Measurements from ENCODE around the gene LHX5. TPM values are rescaled to one million over a fixed set of nuclear protein-coding genes. Genes with fewer than 3 reads are reported as not detected.

LHX5 gene
- total RNA-seq, 1 experiment from 2014 or later, result not detected

DNA sequence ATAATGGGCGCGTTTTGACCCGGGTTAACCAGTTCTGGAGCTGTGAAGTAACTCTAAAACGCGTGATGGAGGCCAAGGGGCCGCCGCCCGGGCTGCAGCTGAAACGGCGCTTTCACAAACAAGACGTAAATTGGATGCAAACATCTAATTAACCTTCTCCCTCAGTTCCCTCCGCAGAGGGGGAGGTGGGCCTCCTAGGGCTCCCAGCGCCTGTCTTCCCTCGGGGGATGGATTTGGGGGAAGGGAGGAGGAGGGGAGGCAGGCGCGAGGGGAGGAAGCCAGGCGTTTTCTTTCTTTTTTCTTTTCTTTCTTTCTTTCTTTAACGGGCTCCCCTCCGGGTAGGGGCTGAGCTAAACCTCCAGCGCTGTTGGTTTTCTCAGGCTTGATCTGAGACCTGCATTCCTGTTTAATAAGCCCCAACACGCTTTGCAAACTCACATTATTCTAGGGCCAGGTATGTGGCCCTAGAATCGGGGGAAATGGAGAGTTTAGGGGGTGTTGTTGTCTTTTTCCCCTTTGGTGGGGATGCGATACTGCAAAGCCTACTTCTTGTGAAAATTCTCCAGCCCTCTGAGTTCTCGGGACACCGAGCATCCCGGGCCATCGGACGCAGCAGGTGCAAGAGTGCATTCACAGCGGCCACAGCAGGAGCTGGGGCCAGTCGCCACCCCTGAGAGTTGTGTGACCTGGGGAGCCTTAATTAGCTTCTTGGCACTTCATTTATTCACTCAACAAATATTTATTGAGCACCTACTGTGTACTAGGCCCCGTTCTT is 43.6 kb upstream of the LHX5 start:
- ChIA-PET POLR2A (interaction anchor here (0.6 kb wide), 1 partner anchor 1138 kb away, joined by 3 read pairs; no protein-coding TSS in a partner anchor), CTCF (no interaction called here)
- no peak overlapping the region for H3K4me3 ChIP-seq (ENCODE audit: low read depth in 2 of 2, low read length in 2 of 2)
- peak; percentile 59; the same call in 1 of the 2 replicates for ATAC-seq
- no peak for DNase-seq (ENCODE audit: low read depth, low spot score)
- H3K27ac ChIP-seq (ENCODE audit: low read length), result no peak overlapping the region
- H3K9me3 ChIP-seq (ENCODE audit: control insufficient read depth, insufficient read depth, low read depth, low read length), result no peaks in the 10 kb centered on the region
- H3K36me3 ChIP-seq (ENCODE audit: control insufficient read depth, insufficient read depth, low read length), result no peaks in the 10 kb centered on the region
- no TSS peak for BruUV-seq (replicated peaks)
- peaks cover 2% of the 10 kb centered on the region; the same call in 1 of the 2 replicates for H3K4me1 ChIP-seq (ENCODE audit: control insufficient read depth, insufficient read depth, low read length)
- TF ChIP-seq SIN3A (IDR thresholded peaks at IDR 0.05; ENCODE audit: borderline replicate concordance, insufficient read depth, low read depth, low read length), result no peak
- TF ChIP-seq, protein P1, sequence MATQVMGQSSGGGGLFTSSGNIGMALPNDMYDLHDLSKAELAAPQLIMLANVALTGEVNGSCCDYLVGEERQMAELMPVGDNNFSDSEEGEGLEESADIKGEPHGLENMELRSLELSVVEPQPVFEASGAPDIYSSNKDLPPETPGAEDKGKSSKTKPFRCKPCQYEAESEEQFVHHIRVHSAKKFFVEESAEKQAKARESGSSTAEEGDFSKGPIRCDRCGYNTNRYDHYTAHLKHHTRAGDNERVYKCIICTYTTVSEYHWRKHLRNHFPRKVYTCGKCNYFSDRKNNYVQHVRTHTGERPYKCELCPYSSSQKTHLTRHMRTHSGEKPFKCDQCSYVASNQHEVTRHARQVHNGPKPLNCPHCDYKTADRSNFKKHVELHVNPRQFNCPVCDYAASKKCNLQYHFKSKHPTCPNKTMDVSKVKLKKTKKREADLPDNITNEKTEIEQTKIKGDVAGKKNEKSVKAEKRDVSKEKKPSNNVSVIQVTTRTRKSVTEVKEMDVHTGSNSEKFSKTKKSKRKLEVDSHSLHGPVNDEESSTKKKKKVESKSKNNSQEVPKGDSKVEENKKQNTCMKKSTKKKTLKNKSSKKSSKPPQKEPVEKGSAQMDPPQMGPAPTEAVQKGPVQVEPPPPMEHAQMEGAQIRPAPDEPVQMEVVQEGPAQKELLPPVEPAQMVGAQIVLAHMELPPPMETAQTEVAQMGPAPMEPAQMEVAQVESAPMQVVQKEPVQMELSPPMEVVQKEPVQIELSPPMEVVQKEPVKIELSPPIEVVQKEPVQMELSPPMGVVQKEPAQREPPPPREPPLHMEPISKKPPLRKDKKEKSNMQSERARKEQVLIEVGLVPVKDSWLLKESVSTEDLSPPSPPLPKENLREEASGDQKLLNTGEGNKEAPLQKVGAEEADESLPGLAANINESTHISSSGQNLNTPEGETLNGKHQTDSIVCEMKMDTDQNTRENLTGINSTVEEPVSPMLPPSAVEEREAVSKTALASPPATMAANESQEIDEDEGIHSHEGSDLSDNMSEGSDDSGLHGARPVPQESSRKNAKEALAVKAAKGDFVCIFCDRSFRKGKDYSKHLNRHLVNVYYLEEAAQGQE (IDR thresholded peaks at IDR 0.05; ENCODE audit: insufficient read depth in 1 of 2, low read depth in 2 of 2, low read length in 1 of 2), result no peak
- TF ChIP-seq, protein P2, sequence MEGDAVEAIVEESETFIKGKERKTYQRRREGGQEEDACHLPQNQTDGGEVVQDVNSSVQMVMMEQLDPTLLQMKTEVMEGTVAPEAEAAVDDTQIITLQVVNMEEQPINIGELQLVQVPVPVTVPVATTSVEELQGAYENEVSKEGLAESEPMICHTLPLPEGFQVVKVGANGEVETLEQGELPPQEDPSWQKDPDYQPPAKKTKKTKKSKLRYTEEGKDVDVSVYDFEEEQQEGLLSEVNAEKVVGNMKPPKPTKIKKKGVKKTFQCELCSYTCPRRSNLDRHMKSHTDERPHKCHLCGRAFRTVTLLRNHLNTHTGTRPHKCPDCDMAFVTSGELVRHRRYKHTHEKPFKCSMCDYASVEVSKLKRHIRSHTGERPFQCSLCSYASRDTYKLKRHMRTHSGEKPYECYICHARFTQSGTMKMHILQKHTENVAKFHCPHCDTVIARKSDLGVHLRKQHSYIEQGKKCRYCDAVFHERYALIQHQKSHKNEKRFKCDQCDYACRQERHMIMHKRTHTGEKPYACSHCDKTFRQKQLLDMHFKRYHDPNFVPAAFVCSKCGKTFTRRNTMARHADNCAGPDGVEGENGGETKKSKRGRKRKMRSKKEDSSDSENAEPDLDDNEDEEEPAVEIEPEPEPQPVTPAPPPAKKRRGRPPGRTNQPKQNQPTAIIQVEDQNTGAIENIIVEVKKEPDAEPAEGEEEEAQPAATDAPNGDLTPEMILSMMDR (IDR thresholded peaks at IDR 0.05), result no peak
- TF ChIP-seq POLR2AphosphoS5 (IDR thresholded peaks at IDR 0.05; ENCODE audit: low read depth, low read length), result no peak
- no peak for TF ChIP-seq TCF7L2 (IDR thresholded peaks at IDR 0.05; ENCODE audit: low read depth, low read length)
- peaks cover 22% of the 10 kb centered on the region for H3K27me3 ChIP-seq (ENCODE audit: control insufficient read depth, insufficient read depth, low read length)
- intact Hi-C loops (cut with micrococcal nuclease; ENCODE audit: unreplicated experiment), result no loop called here
- in situ Hi-C loops (cut with HindIII; ENCODE audit: low pct_unique_long_range_greater_than_20kb, low sequenced_read_pairs), result no loop called here

DNA sequence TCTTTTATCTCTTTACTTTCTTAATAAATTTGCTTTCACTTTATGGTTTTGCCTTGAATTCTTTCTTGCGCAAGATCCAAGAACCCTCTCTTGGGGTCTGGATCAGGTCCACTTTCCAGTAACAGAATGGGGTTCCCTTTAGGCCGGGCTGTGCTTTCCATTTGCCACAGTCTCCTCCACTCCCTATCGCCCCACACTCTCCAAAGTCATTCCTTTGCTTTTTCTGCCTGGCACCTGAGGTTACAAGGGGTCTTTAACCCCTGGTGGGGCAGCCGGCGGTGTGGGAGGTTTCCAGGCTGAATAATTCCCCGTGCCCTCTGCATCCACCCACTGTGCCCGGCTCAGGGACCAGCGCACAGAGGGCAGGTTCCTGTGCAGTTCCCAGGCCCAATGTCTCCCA is 42.9 kb upstream of the LHX5 start:
- Histone ChIP-seq H3K4me3 (ENCODE audit: low read depth in 2 of 2, low read length in 2 of 2) (no peak overlapping the region), H3K9me3 (ENCODE audit: control insufficient read depth, insufficient read depth, low read depth, low read length) (no peaks in the 10 kb centered on the region), H3K27ac (ENCODE audit: low read length) (no peak overlapping the region), H3K36me3 (ENCODE audit: control insufficient read depth, insufficient read depth, low read length) (no peaks in the 10 kb centered on the region), H3K4me1 (ENCODE audit: control insufficient read depth, insufficient read depth, low read length) (peaks cover 2% of the 10 kb centered on the region; the same call in 1 of the 2 replicates), H3K27me3 (ENCODE audit: control insufficient read depth, insufficient read depth, low read length) (peaks cover 24% of the 10 kb centered on the region)
- in situ Hi-C loops (cut with HindIII; ENCODE audit: low pct_unique_long_range_greater_than_20kb, low sequenced_read_pairs) (no loop called here), intact Hi-C loops (cut with micrococcal nuclease; ENCODE audit: unreplicated experiment) (no loop called here)
- ATAC-seq, result no peak
- CTCF ChIA-PET, result no interaction called here
- TF ChIP-seq POLR2AphosphoS5 (IDR thresholded peaks at IDR 0.05; ENCODE audit: low read depth, low read length), result no peak
- TF ChIP-seq TCF7L2 (IDR thresholded peaks at IDR 0.05; ENCODE audit: low read depth, low read length), result no peak
- TF ChIP-seq, protein P1 (IDR thresholded peaks at IDR 0.05; ENCODE audit: insufficient read depth in 1 of 2, low read depth in 2 of 2, low read length in 1 of 2), result no peak
- TF ChIP-seq SIN3A (IDR thresholded peaks at IDR 0.05; ENCODE audit: borderline replicate concordance, insufficient read depth, low read depth, low read length), result no peak
- TF ChIP-seq, protein P2 (IDR thresholded peaks at IDR 0.05), result no peak
- no TSS peak for BruUV-seq (replicated peaks)
- POLR2A ChIA-PET, result no interaction called here
- no peak for DNase-seq (ENCODE audit: low read depth, low spot score)

All from Panc1 (cell line).